Activated T-cell treated with anti-CD3 and anti-CD28 coated beads for 24 hours (primary cell): ENCODE results near the gene NDUFAF8.
A peak's percentile ranks its signal among the peaks of the same experiment; 100 is the strongest.

ENCODE experiments used
- DNase-seq: peaks from one replicate; pipeline ENCODE4 v3.0.0-alpha.2; 2020; ENCODE audit warnings: low read depth

NDUFAF8 gene, protein sequence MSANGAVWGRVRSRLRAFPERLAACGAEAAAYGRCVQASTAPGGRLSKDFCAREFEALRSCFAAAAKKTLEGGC

GRCh38 chr17:81238815-81239713 is at the start of gene NDUFAF8, which contains the start of gene TEPSIN:
TSS of gene NDUFAF8 (plus strand) at chr17:81239318. CDS start at chr17:81239364, 46 bp downstream.
TSS of gene TEPSIN (minus strand) at chr17:81239055. CDS start at chr17:81239033, 22 bp downstream.
- peak; percentile 92 for DNase-seq

GRCh38 chr17:81189670-81190530 is 49.2 kb upstream of the NDUFAF8 start:
- no peak for DNase-seq

DNA sequence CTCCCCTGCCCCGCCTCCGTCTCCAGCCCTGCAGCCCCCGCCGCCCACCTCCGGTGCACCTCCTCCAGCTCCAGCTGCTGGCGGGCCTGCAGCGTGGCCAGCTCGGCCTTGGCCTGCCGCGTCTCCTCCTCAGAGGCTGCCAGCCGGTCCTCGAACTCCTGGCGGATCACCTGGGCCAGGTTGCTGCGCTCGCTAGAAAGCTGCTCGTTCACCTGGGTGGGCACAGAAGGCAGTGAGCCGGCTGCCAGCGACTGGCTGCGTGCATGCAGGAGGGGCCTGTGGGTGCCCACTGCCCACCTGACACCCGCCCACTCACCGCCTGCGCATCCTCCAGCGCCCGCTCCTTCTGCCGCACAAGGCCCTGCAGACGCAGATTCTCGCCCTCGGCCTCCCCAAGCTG is 48.5 kb upstream of the NDUFAF8 start:
- DNase-seq: no peak

DNA sequence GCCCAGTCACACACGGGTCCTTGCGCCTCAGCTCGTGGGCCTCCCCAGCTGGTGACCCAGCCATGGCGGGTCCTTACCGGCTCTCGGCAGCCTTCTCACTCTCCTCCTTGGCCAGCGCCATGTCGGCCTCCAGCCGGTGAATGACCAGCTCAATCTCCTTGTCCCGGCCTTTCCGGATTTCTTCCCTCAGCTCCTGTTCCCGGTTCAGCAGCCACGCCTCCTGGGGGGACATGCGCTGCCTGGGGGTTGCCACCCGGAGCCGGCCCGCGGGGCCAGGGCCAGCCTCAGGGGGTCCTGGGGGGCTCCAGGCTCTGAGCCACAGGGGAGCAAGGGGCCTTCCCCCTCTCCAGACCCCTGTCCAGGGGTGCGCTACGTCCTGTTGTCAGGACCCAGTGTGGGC is 48.0 kb upstream of the NDUFAF8 start:
- DNase-seq: no peak

GRCh38 chr17:81191646-81192045 is 47.5 kb upstream of the NDUFAF8 start:
- DNase-seq: no peak

DNA sequence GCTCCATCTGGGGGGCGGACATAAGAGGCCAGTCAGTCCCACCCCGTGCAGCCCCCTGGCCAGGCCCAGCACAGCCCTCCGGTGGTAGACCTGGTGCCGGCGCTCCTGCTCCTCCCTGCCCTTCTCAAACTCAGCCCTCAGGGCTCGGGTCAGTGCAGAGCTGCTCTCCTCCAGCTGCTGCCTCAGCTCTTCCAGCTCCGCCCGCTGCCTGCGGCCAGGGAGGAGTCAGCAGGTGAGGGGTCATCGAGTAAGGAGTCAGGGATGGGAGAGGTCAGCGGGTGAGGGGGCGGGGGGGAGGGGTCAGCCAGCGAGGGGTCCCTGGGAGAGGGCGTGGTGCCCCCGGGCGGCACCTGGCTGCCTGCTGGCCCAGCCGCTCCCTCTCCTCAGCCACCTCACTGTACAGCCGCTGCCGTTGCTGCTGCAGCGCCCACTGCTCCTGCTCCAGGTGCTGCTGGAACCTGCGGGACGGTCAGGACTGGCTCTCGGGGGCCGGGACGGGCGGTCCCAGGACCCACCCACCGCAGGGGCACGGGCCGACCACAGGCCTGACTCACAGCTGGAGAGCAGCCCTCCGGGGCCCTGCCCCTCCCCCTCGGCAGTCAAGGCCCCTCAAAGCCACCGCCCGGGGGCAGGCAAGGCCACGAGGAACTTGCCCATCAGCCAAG is 46.6 kb upstream of the NDUFAF8 start:
- no peak for DNase-seq

DNA sequence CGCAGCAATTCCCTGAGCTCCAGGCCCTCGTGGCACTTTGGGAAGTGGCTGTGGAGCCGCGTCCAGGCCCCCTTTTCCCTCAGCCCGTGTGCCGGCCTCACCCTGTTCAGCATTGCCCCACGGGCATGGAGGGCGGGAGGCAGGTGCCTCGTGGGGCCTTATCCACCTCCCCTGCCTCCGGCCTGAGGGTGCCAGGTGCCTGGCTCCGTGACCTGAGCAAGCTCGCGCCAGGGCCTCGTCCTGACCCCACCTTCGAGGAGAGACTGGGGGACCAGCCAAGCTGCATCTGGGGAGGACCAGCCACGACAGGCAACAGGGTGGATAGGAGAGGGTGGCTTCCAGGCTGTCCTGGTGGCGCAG is 46.1 kb upstream of the NDUFAF8 start:
- no peak for DNase-seq

DNA sequence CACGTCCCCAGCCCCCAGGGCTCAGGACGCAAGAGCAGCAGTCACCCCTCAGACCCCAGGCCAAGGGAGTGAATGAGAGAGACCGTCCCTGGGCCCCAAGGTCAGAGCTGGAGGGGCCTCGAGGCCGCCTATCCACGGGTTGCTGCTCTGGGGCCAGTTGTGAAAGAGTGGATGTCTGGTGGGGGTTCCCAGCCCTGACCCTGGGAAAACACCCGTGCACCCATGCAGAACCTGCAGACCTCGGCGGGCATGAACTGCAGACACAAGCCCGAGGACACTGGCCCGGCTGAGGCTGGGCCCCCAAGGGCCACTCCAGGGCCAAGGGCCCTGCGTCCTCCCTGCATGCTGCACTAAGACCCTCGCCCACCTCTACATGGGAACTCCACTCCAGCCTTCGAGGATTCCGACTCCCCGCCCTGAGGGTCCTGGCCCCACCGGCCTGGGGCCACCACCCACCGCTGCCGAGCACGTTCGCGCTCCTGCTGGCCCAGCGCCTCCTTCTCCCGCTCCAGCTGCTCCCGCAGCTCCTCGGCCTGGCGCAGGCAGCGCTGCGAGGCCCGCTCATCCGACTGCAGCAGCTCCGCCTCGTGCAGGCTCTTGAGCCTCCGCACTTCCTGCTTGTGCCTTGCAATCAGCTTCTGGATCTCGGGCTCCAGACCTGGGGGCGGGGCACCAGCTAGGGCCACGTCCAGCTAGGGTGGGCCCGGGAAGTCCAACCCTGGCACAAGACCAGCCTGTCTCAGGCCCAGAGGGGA is 45.5 kb upstream of the NDUFAF8 start:
- no peak for DNase-seq

GRCh38 chr17:81194225-81194760 is 44.8 kb upstream of the NDUFAF8 start:
- DNase-seq: no peak

- no peak for DNase-seq
Observed at GRCh38 chr17:81194941-81195901, 43.9 kb upstream of the NDUFAF8 start.

- DNase-seq: no peak
Observed at GRCh38 chr17:81195941-81196495, 43.1 kb upstream of the NDUFAF8 start.

DNA sequence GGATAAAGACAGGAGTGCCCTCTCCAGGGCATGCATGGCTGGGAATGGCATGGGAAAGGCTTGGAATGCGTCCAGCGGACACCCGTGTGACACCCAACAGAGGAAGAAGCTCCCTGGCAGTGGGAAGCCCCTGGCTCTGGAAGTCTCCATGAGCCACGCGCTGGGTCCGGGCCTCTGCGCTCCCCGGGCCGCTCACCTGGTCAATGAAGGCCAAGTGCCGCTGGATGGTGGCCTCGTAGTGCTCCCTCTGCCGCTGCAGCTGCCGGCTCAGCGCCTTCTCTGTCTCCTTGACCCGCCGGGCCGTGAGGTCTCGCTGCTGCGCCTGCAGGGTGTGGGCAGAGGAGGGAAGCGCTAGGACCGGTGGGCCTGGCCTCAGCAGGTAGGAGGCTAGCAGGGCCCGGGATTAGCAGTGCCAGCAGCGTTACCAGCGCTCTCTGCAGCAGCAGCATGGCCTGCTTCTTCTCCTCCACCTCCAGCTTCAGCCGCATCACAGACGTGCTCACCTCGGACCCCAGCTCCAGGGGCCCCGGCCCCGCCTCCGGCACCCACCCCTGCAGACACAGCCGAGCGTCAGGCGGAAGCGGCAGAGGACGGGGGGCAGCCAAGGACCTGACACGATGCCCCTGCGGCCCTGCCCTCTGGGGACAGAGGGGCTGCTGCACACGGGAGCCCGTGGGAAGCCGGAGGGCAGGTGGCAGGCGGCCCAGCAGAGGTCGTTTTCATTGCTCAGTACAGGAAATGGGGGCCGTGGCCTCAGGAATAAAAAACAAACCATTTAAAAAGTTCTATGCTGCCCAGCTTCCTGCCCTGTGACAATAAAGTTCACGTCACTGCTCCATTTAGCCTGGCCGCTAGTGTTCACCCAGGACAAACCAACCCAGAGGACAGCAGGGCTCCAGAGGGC is 42.4 kb upstream of the NDUFAF8 start:
- DNase-seq: no peak

DNA sequence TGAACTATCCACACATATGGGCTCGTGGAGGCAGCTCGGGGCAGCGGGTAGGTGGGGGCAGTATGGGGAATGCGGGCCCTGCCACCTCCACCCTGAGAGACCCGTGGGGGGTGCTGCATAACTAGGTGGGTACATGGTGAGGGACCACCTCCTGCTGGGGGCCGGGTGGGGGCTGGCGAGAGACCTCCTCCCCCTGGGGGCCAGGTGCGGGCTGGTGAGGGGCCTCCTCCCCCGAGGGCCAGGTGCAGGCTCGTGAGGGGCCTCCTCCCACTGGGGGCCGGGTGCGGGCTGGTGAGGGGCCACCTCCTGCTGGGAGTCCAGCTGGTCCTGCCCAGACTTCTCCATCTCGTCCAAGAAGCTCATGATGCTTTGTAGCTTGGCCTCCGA is 41.7 kb upstream of the NDUFAF8 start:
- no peak for DNase-seq

- no peak for DNase-seq
Observed at GRCh38 chr17:81197831-81198490, 41.2 kb upstream of the NDUFAF8 start.

DNA sequence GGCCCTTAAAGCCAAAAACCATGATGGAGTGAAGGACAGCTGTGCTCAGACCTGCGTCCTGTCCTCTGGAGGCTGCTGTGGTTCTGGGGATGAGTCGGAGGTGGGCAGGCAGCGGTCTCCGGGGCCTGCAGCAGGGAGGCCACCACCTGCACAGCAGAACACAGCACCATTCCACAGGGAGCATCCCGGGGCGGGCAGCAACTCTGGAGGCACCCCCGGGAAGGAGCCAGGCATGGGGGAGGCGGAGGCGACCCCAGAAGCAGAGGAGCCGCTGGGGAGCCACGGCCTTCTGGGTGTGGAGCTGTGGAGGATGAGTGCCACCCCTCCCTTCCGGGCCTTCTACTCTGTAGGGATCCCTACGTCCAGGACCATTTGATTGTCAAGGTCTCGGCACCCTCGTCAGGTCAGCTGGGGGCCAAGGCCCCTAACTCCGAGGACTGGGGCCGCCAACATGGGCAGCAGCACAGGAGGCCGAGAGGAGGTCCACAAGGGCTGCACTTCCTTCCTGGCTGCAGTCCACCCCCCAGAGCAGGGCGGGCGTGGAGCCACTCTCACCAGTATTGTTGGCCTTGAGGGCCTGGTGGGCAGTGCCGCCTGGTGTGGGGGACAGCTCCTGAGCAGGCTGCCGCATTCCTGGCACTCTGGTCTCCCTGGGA is 40.2 kb upstream of the NDUFAF8 start:
- no peak for DNase-seq

DNA sequence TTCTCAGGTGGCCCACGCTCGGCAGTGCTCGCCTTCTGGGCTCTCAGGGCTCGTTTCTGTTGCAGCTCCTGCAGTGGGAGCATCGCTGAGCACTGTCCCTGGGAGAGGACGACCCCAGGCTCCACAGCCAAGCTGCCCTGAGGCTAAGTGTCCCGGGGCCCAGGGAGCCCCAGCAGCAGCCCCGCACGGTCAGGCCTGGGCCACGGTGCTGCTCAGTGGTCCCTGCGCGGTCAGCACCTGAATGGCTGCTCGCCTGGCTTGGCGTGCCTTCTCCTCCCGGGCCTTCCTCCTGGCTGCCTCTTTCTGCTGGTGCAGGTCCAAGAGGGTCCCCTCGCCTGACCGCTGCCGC is 39.7 kb upstream of the NDUFAF8 start:
- DNase-seq: no peak

DNA sequence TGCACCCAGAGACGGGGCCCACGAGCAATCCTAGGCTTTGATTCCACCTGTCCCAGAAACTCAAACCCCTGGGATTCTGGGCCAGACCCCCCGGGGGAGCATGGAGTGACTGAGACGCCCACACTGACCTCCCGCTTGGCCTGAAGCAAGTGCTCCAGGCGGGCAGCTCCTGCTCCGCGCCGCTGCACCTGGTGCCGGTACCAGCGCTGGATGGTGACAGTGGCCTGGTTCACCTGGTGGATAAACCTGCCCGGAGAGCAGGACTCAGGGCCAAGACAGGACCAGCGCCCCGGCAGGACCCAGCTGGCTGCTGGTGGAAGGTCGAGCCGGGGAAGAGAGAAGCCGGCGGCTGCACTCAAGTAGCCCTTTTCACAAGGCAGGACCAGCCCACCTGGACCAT is 38.9 kb upstream of the NDUFAF8 start:
- DNase-seq: no peak
